Smooth muscle cell (in vitro differentiated cells): ENCODE results near the gene CCR5AS.

Experiments
- DNase-seq: peaks from one replicate; lab custom pipeline; 2025; ENCODE audit not compliant: unreplicated experiment; lab: John Stamatoyannopoulos, UW
- H2AFZ ChIP-seq: fragments of 200-600 bp; sonication (generic); 2 replicates; pipeline ENCODE4 v1.6.0; 2016; ENCODE audit warnings: antibody characterized with exemption, low read depth, mild to moderate bottlenecking
- H3F3A ChIP-seq: fragments of 200-600 bp; sonication (generic); 2 replicates; pipeline ENCODE4 v1.6.0; 2017; ENCODE audit warnings: antibody characterized with exemption, low read depth
- H3K27ac ChIP-seq: fragments of 200-600 bp; sonication (generic); 2 replicates; pipeline ENCODE4 v1.5.1; 2016; ENCODE audit warnings: low read depth, mild to moderate bottlenecking
- H3K27me3 ChIP-seq: fragments of 200-600 bp; sonication (generic); 2 replicates; pipeline ENCODE4 v1.6.1; 2016; ENCODE audit warnings: low read depth, mild to moderate bottlenecking
- H3K36me3 ChIP-seq: fragments of 200-600 bp; sonication (generic); 2 replicates; pipeline ENCODE4 v1.5.1; 2016; ENCODE audit warnings: low read depth
- H3K4me1 ChIP-seq: fragments of 200-600 bp; sonication (generic); 2 replicates; pipeline ENCODE4 v1.5.1; 2016; ENCODE audit warnings: low read depth
- H3K4me2 ChIP-seq: fragments of 200-600 bp; sonication (generic); 2 replicates; pipeline ENCODE4 v1.6.0; 2016; ENCODE audit warnings: mild to moderate bottlenecking
- H3K4me3 ChIP-seq: fragments of 200-600 bp; sonication (generic); 2 replicates; pipeline ENCODE4 v1.5.1; 2016; ENCODE audit warnings: mild to moderate bottlenecking
- H3K79me2 ChIP-seq: fragments of 200-600 bp; sonication (generic); 2 replicates; pipeline ENCODE4 v1.6.0; 2016; ENCODE audit warnings: low read depth, mild to moderate bottlenecking
- H3K9ac ChIP-seq: fragments of 200-600 bp; sonication (generic); 2 replicates; pipeline ENCODE4 v1.6.0; 2016; ENCODE audit warnings: low read depth
- H3K9me3 ChIP-seq: fragments of 200-600 bp; sonication (generic); replicated peaks from 2 replicates; pipeline ENCODE4 v1.5.1; 2016; ENCODE audit warnings: low read depth
- H4K20me1 ChIP-seq: fragments of 200-600 bp; sonication (generic); 2 replicates; pipeline ENCODE4 v1.6.0; 2016; ENCODE audit warnings: low read depth
- whole genome bisulfite sequencing: methylation state at CpG from one replicate; pipeline ENCODE4 v1.1.7; 2016; ENCODE audit warnings: low lambda C conversion rate; 5-methylcytosine and 5-hydroxymethylcytosine counted together
- TF ChIP-seq, protein P1 (sequence below): fragments of 200-600 bp; sonication (generic); IDR thresholded peaks from 2 replicates; pipeline ENCODE4 v1.5.1; 2017; ENCODE audit warnings: borderline replicate concordance, mild to moderate bottlenecking, antibody characterized with exemption; ENCODE audit not compliant: insufficient read depth, poor library complexity, severe bottlenecking

The CCR5AS gene

DNA sequence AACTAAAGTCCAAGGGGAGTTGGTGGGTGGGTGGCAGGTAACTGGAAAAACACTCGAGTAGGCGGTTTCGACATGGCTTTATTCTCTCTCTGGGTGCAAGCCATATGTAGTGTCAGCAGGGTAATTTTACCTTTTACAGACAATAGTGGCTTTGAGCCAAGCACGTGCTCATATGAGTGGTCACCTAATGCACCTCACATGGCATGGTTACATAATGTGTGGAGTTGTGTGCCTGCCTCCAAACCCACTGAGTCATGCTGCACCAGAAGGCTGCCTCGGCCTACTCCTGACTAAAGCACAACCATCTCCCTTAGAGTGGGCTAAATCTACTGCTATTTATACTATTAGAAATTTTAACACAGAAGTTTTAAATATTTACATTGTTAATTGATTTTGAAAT, 16.7 kb upstream of the CCR5AS start:
- Histone ChIP-seq H3K79me2 (no peaks in the 10 kb centered on the region), H3K4me2 (no peak overlapping the region), H3K4me3 (no peak overlapping the region), H3K27me3 (no peaks in the 10 kb centered on the region), H3F3A (no peaks in the 10 kb centered on the region), H4K20me1 (no peaks in the 10 kb centered on the region), H3K4me1 (no peaks in the 10 kb centered on the region), H2AFZ (no peak overlapping the region), H3K27ac (no peak overlapping the region), H3K36me3 (no peaks in the 10 kb centered on the region), H3K9me3 (no peaks in the 10 kb centered on the region), H3K9ac (no peak overlapping the region)
- TF ChIP-seq, protein P1, sequence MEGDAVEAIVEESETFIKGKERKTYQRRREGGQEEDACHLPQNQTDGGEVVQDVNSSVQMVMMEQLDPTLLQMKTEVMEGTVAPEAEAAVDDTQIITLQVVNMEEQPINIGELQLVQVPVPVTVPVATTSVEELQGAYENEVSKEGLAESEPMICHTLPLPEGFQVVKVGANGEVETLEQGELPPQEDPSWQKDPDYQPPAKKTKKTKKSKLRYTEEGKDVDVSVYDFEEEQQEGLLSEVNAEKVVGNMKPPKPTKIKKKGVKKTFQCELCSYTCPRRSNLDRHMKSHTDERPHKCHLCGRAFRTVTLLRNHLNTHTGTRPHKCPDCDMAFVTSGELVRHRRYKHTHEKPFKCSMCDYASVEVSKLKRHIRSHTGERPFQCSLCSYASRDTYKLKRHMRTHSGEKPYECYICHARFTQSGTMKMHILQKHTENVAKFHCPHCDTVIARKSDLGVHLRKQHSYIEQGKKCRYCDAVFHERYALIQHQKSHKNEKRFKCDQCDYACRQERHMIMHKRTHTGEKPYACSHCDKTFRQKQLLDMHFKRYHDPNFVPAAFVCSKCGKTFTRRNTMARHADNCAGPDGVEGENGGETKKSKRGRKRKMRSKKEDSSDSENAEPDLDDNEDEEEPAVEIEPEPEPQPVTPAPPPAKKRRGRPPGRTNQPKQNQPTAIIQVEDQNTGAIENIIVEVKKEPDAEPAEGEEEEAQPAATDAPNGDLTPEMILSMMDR: no peak
- DNase-seq: no peak
- 83% methylated on average over 5 of the region's 5 CpGs for WGBS

DNA sequence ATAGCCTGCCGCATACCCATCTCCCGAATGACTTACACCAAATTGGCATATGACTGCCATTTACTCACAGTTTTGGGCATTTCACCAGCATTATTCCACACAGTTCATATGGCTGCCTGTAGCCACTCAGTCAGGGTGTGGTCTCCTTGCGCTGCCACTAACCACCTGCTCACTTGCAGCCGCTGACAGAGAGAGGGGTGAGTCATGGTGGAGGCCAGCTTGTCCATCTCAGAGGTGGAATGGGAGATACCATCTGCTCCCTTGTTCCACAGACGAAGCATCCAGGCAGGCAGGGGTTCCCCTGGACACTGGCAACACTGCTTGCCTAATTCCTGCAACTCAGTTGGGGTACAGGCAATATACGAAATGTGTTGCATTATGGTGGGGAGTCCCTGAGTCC, 15.8 kb upstream of the CCR5AS start:
- H3F3A ChIP-seq: no peaks in the 10 kb centered on the region
- no peak overlapping the region for H3K4me3 ChIP-seq
- no peak overlapping the region for H3K27ac ChIP-seq
- WGBS: 86% methylated on average over 6 of the region's 6 CpGs
- no peak overlapping the region for H2AFZ ChIP-seq
- H3K79me2 ChIP-seq: no peaks in the 10 kb centered on the region
- H3K9ac ChIP-seq: no peak overlapping the region
- TF ChIP-seq, protein P1: no peak
- H3K27me3 ChIP-seq: no peaks in the 10 kb centered on the region
- H3K9me3 ChIP-seq: no peaks in the 10 kb centered on the region
- DNase-seq: no peak
- no peaks in the 10 kb centered on the region for H3K4me1 ChIP-seq
- no peaks in the 10 kb centered on the region for H3K36me3 ChIP-seq
- H3K4me2 ChIP-seq: no peak overlapping the region
- H4K20me1 ChIP-seq: no peaks in the 10 kb centered on the region

DNA sequence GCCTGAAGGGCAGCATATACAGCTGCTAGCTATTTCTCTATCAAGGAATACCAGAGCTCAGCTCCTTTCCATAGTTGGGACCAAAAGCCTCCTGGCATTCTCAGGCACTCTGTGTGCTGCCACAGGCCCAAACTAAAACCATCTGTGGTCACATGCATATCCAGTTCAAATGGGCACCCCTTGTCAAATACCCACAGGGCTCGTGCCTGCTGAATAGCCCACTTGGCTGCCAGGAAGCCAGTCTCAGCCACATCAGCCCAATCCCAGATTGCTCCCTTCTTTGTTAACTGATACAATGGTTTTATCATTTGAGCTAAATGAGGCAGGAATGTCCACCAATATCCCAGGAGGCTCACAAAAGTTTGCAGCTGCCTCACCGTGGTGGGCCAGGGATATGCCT, 14.1 kb upstream of the CCR5AS start:
- Histone ChIP-seq H3K79me2 (no peaks in the 10 kb centered on the region), H3K4me2 (no peak overlapping the region), H4K20me1 (no peaks in the 10 kb centered on the region), H3K27ac (no peak overlapping the region), H3K4me1 (no peaks in the 10 kb centered on the region), H3F3A (no peaks in the 10 kb centered on the region), H3K9ac (no peak overlapping the region), H3K4me3 (no peak overlapping the region), H3K36me3 (no peaks in the 10 kb centered on the region), H2AFZ (no peak overlapping the region), H3K27me3 (no peaks in the 10 kb centered on the region), H3K9me3 (no peaks in the 10 kb centered on the region)
- WGBS: 92% methylated on average over 2 of the region's 2 CpGs
- TF ChIP-seq, protein P1: no peak
- no peak for DNase-seq

DNA sequence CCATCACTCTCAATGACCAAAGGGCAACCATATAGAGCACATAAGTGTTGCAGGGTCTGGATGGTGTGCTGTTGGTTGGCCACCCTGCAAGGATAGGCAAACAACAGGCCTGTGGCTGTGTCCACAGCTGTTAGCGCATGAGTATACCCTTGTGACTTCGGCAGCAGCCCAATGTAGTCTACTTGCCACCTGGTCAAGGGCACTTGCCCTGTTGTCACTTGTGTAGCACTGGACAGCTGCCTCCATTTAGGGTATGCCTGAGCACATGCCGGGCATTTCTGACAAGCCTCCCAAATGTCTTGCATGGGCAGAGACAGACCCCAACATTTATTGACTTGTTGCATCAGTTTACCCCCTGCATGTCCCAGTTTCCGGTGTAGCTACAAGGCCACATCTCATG, 12.9 kb upstream of the CCR5AS start:
- H3K27ac ChIP-seq: no peak overlapping the region
- no peaks in the 10 kb centered on the region for H3K79me2 ChIP-seq
- WGBS: 93% methylated on average over 4 of the region's 4 CpGs
- DNase-seq: no peak
- H3F3A ChIP-seq: no peaks in the 10 kb centered on the region
- H3K9me3 ChIP-seq: no peaks in the 10 kb centered on the region
- no peaks in the 10 kb centered on the region for H4K20me1 ChIP-seq
- H3K27me3 ChIP-seq: peaks cover 6% of the 10 kb centered on the region
- H3K4me3 ChIP-seq: no peak overlapping the region
- no peak overlapping the region for H3K4me2 ChIP-seq
- no peaks in the 10 kb centered on the region for H3K4me1 ChIP-seq
- no peak overlapping the region for H3K9ac ChIP-seq
- no peak overlapping the region for H2AFZ ChIP-seq
- no peaks in the 10 kb centered on the region for H3K36me3 ChIP-seq
- TF ChIP-seq, protein P1: no peak
